Fibroblast of lung (primary cell): Measurements from ENCODE around the gene GRIK2. TPM values are rescaled to one million over a fixed set of nuclear protein-coding genes. Genes with fewer than 3 reads are reported as not detected.

Experiments
- DNase-seq, 2 donors: peaks; one replicate each; pipeline versions ENCODE4 v3.0.0 to v3.0.0-alpha.2; 2010; ENCODE audit warnings: low read depth in 2 of 2
- H2AFZ ChIP-seq: 2 replicates; pipeline ENCODE4 v1.5.1; 2012; ENCODE audit warnings: low read length, control low read depth, inconsistent platforms
- H3K27ac ChIP-seq: 2 replicates; pipeline ENCODE4 v1.5.1; 2011; ENCODE audit warnings: low read length, control low read depth; ENCODE audit not compliant: insufficient read depth
- H3K27me3 ChIP-seq: 2 replicates; pipeline ENCODE4 v1.5.1; 2011; ENCODE audit warnings: mild to moderate bottlenecking, low read length; ENCODE audit not compliant: control insufficient read depth, insufficient read depth
- H3K36me3 ChIP-seq: 2 replicates; pipeline ENCODE4 v1.5.1; 2011; ENCODE audit warnings: low read length; ENCODE audit not compliant: control insufficient read depth, insufficient read depth
- H3K4me1 ChIP-seq: 2 replicates; pipeline ENCODE4 v1.5.1; 2011; ENCODE audit warnings: low read length; ENCODE audit not compliant: control insufficient read depth, insufficient read depth; ENCODE audit errors: extremely low read depth
- H3K4me2 ChIP-seq: 2 replicates; pipeline ENCODE4 v1.5.1; 2011; ENCODE audit warnings: low read length, control low read depth; ENCODE audit not compliant: insufficient read depth; ENCODE audit errors: extremely low read depth
- H3K4me3 ChIP-seq, 4 experiments: fragments of 200-600 bp in 1 of 4; sonication (generic) in 1 of 4; replicated peaks in 1 of 4; 2 replicates each; pipeline ENCODE4 v1.5.1; 2011 to 2016; ENCODE audit warnings: low read length in 4 of 4, low read depth in 3 of 4, mild to moderate bottlenecking in 3 of 4, control low read depth in 2 of 4, inconsistent platforms in 1 of 4, mixed read lengths in 1 of 4; ENCODE audit not compliant: insufficient read depth in 1 of 4; ENCODE audit errors: control extremely low read depth in 1 of 4
- H3K79me2 ChIP-seq: 2 replicates; pipeline ENCODE4 v1.5.1; 2012; ENCODE audit warnings: mild to moderate bottlenecking, low read length, inconsistent platforms; ENCODE audit not compliant: control insufficient read depth, insufficient read depth
- H3K9ac ChIP-seq: 2 replicates; pipeline ENCODE4 v1.5.1; 2011; ENCODE audit warnings: mild to moderate bottlenecking, low read length, control low read depth; ENCODE audit not compliant: insufficient read depth
- H3K9me3 ChIP-seq: 2 replicates; pipeline ENCODE4 v1.5.1; 2012; ENCODE audit warnings: low read depth, low read length; ENCODE audit not compliant: control insufficient read depth, insufficient read depth
- H4K20me1 ChIP-seq: 2 replicates; pipeline ENCODE4 v1.5.1; 2011; ENCODE audit warnings: low read length; ENCODE audit not compliant: control insufficient read depth, insufficient read depth; ENCODE audit errors: extremely low read depth
- CTCF ChIP-seq, 2 donors: IDR thresholded peaks in 1 of 2; conservative IDR thresholded peaks in 1 of 2; 1 replicate in 1 of 2; 2 replicates in 1 of 2; pipeline ENCODE4 v1.5.1; 2011 to 2012; ENCODE audit warnings: low read length in 2 of 2, control low read depth in 1 of 2, inconsistent platforms in 1 of 2, low read depth in 1 of 2, mild to moderate bottlenecking in 1 of 2
- EZH2 ChIP-seq: IDR thresholded peaks from 2 replicates; pipeline ENCODE4 v1.5.1; 2012; ENCODE audit warnings: low read length, control low read depth, mild to moderate bottlenecking; ENCODE audit errors: missing control alignments
- polyA plus RNA-seq, 2 donors: library from polyadenylated mRNA; depleted of rRNA in 1 of 2; stranded (reverse) in 1 of 2; unstranded in 1 of 2; fragments of >200 nt; gene quantifications; 2 replicates each; pipeline ENCODE4 v1.2.1, GENCODE V29; 2011 to 2012; ENCODE audit warnings: missing spikeins in 1 of 2
- total RNA-seq: library from RNA; depleted of rRNA; stranded (reverse); fragments of >200 nt; gene quantifications from 2 replicates; pipeline ENCODE4 v1.2.1, GENCODE V29; 2014

The GRIK2 gene
- total and polyA plus RNA-seq, 2 donors (not counting 1 experiment from before 2014, with no cell fraction given) = 0.33 to 0.40 TPM

GRCh38 chr6:101502818-101503217 lies 109.3 kb downstream of the GRIK2 start:
- H3K4me1 ChIP-seq = no peaks in the 10 kb centered on the region
- H3K4me3 ChIP-seq = no peak overlapping the region
- H3K9me3 ChIP-seq = no peaks in the 10 kb centered on the region
- no peaks in the 10 kb centered on the region for H3K27me3 ChIP-seq
- H4K20me1 ChIP-seq = no peaks in the 10 kb centered on the region
- TF ChIP-seq CTCF (conservative IDR thresholded peaks at IDR 0.05 in 1 of 2, IDR thresholded peaks at IDR 0.05 in 1 of 2; ENCODE audit: low read depth in 1 of 2, low read length in 2 of 2) = no peak
- TF ChIP-seq EZH2 = no peak
- H3K9ac ChIP-seq = no peak overlapping the region
- no peak for DNase-seq
- no peaks in the 10 kb centered on the region for H3K79me2 ChIP-seq
- H2AFZ ChIP-seq = no peak overlapping the region
- H3K4me2 ChIP-seq = no peak overlapping the region
- H3K27ac ChIP-seq = no peak overlapping the region
- H3K36me3 ChIP-seq = no peaks in the 10 kb centered on the region

- H3K9ac ChIP-seq = no peak overlapping the region
- H3K9me3 ChIP-seq = no peaks in the 10 kb centered on the region
- H3K4me1 ChIP-seq = no peaks in the 10 kb centered on the region
- H3K27ac ChIP-seq = no peak overlapping the region
- H3K4me3 ChIP-seq = no peak overlapping the region
- H3K36me3 ChIP-seq = no peaks in the 10 kb centered on the region
- no peaks in the 10 kb centered on the region for H3K27me3 ChIP-seq
- no peaks in the 10 kb centered on the region for H4K20me1 ChIP-seq
- no peak overlapping the region for H2AFZ ChIP-seq
- no peak overlapping the region for H3K4me2 ChIP-seq
- DNase-seq = peak in 1 of 2 donors; percentile 30
- TF ChIP-seq EZH2 = no peak
- no peak for TF ChIP-seq CTCF (conservative IDR thresholded peaks at IDR 0.05 in 1 of 2, IDR thresholded peaks at IDR 0.05 in 1 of 2; ENCODE audit: low read depth in 1 of 2, low read length in 2 of 2)
- no peaks in the 10 kb centered on the region for H3K79me2 ChIP-seq
Observed at GRCh38 chr6:101509536-101509935, 116.0 kb downstream of the GRIK2 start.

- Histone ChIP-seq H3K4me3 (no peak overlapping the region), H3K4me2 (no peak overlapping the region), H2AFZ (no peak overlapping the region), H3K27me3 (no peaks in the 10 kb centered on the region), H4K20me1 (no peaks in the 10 kb centered on the region), H3K36me3 (no peaks in the 10 kb centered on the region), H3K79me2 (no peaks in the 10 kb centered on the region), H3K4me1 (no peaks in the 10 kb centered on the region), H3K27ac (no peak overlapping the region), H3K9ac (no peak overlapping the region), H3K9me3 (no peaks in the 10 kb centered on the region)
- no peak for DNase-seq
- no peak for TF ChIP-seq CTCF (conservative IDR thresholded peaks at IDR 0.05 in 1 of 2, IDR thresholded peaks at IDR 0.05 in 1 of 2; ENCODE audit: low read depth in 1 of 2, low read length in 2 of 2)
- no peak for TF ChIP-seq EZH2
Observed at GRCh38 chr6:101513181-101513580, 119.7 kb downstream of the GRIK2 start.
